SIG-M5 treated with dmso at 0.1 percent for 504 hours (cell line): ENCODE results near the gene TRIM15.
"Not testable (repeated sequence)": the region's sequence is repeated elsewhere in the genome, so short reads cannot be mapped to it uniquely, and the experiment has no call there.

Experiments used
- DNase-seq: peaks from one replicate; lab custom pipeline; 2025; ENCODE audit not compliant: unreplicated experiment; lab: John Stamatoyannopoulos, UW

TRIM15 gene

GRCh38 chr6:30163090-30163917, at the start of gene TRIM15:
TRIM15 (plus strand) TSS chr6:30163546; CDS start chr6:30163685, 139 bp downstream.
- no peak for DNase-seq

- no peak for DNase-seq
Measured at GRCh38 chr6:30113841-30114240, 49.5 kb upstream of the TRIM15 start.

DNA sequence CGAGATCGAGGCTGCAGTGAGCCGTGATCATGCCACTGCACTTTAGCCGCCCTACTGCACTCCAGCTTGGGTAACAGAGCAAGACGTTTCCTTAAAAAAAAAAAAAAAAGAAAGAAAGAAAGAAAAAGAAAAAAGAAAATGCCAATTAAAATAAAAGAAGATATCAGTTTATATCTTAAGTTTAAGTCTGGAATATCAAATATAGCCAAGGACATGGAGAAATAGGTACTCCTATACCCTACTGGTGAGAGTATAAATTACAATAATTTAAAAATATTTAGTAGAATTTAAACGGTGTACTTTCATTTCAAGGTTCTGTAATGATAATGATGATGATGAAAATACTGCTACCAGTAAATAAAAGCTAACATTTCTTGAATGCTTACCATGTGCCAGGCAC, 46.6 kb upstream of the TRIM15 start:
- no peak for DNase-seq

- not testable (repeated sequence) for DNase-seq
Measured at GRCh38 chr6:30118691-30119090, 44.7 kb upstream of the TRIM15 start.

GRCh38 chr6:30121446-30122366, 41.6 kb upstream of the TRIM15 start:
- DNase-seq = no peak

- DNase-seq = no peak
Measured at GRCh38 chr6:30122515-30122914, 40.8 kb upstream of the TRIM15 start.

- no peak for DNase-seq
Measured at GRCh38 chr6:30127238-30128093, 35.9 kb upstream of the TRIM15 start.

DNA sequence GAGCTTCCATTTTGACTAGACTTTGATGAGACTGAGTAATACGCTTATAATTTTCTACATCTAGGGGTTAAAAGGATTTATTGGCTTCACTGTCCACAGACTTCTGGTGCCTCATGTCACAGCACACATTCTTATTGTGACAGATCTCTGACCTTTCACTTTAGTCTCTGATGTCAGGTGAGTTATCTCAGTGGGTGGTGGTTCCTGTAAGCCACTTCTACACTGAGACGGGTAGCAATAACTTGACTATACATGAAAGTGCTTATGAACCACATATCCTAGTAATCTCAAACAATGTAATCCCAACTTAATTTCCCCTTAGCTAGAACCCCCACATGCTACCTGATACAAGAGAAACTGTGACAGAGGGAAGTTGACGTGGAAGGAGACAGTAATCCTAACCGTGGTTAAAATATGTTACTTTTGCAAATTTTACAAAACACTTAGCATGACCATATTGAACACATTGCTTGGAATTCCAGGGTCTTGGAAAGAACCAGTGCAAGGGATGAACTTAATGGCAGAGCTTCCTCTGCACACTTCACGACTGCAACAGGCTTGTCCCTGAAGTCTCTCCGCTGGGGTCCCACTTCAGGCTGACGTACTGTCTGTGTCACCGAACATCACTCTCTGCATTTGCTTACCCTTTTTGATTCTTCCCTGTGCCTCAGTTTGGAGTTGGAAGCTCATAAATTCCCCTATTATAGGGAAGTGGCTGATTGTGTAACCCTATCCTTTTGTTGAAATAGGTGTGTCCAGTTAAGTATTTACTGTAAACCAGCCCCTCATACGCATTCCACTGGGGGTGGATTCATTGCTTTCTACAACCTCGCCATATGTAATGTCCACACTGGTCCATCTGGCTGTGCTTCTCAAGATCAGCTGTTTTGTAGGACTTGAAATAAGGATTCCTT, 33.8 kb upstream of the TRIM15 start:
- no peak for DNase-seq

DNA sequence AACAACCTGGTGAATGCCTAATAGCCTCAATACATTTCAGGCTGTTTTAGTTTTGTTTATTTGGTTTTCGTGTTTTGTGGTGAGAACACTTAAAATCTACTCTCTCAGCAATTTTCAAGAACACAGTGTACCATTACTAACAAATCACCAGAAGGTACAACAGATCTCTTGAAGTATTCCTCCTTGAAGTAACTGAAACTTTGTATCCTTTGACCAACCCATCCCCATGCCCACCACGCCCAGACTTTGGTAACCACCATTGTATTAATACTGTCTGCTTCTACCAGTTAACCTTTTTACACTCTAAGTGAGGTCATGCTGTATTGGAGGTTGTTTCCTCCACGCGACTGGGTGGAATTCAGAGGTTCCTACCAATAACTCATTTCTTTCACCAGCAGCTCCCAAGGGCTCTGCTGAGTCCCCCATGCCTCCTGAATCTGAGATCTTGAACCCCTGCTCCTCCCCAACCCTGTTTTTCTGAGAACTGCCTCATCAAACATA, 33.1 kb upstream of the TRIM15 start:
- no peak for DNase-seq

DNA sequence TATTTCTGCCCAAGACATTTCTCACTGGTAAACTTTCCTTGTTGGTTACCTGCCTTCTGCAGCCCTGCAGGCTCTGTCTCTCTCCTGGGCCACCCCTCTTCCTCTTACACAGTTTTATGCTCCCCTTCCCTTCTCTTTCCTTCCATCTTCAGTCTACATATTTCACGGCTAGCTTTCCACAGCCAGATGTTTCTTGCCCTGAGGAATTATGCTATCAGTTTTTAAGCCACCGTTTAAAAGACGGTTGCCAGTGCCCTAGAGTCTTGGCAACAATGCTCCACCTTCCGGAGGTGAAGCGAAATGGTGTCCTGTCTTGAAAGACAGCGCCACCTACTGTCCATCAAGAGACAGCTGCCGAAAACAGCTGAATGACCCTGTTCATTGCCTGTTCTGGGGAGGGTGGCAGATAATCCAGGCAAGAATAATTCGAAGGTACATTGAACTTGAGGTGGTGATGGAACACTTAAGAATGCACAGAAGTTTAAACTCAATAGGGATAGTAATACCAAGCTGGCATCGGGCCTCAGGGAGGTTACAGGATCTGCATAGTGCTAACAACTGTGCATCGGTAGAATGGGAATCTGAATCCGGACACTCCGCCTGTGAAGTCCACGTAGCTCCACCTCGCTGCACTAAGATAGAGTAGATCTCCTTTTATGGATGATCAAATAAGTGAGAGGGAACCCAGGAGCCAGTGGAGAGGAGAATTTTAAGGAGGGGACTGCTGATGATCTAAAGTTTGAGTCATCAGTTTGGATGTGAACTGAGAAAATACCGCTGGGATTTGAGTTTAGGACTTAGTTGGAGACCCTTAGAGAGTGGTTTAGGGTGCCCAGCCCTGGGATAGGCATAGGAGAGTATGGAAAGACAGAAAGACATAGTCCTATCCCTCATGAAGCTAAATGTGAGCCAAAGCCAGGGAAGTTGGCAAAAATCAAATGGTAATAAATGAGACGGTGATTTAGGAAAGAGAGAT, 32.2 kb upstream of the TRIM15 start:
- peak; percentile 73 for DNase-seq

DNA sequence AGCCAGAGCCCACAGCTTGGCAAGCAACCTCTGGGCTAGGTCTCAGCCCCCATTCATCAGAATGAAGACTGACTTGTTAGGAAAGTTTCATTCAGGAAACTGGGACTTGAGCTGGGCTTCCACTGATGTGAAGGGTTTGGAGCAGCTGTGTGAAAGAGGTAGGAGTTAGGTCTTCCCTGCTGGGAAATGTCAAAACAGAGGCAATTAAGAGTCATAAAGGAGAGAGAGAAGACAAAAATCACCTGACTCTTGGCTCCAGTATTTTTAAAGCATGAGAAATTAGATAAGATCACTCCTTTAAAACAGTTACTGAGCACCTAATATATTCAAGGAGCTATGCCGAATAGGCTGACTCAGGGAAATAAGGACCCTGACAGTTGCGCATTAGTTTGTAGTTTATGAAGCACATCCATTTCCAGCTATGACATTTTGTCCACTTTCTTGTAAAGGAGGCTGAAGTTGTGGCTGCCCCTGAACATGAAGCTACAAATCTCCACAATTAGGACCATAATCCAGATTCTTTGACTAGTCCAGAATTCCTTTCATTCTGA, 31.3 kb upstream of the TRIM15 start:
- no peak for DNase-seq

GRCh38 chr6:30135147-30135546, 28.2 kb upstream of the TRIM15 start:
- no peak for DNase-seq

- DNase-seq = no peak
Measured at GRCh38 chr6:30135757-30136156, 27.6 kb upstream of the TRIM15 start, which contains the start of gene TRIM40. TRIM40 (plus strand) TSS chr6:30136140; CDS start chr6:30137037, 897 bp downstream.

DNA sequence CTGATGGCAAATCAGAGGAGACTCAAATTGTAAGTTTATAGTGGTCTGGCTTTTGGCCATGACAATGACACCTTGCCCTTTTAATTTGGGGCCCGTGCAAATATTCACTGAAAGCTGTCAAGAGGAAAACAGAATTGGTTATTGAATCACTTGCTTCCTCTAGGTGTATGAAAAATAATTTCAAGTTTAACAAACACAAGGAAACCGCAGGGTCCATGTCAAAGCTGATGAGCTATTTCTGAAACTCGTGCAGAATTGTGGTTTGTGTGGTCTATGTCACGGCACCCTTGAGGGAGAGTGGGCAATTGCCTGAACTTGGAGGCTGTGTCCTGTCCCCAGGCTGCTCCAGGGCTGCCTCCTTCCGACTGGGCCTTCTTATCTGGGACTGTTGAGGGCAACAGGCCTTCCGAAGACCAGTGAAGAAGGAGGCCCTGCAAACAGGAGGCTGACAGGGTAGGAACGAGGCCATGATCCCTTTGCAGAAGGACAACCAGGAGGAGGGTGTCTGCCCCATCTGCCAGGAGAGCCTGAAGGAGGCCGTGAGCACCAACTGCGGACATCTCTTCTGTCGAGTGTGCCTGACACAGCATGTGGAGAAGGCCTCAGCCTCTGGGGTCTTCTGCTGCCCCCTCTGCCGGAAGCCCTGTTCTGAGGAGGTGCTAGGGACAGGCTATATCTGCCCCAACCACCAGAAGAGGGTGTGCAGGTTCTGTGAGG, 26.6 kb upstream of the TRIM15 start:
- no peak for DNase-seq

- not testable (repeated sequence) for DNase-seq
Measured at GRCh38 chr6:30140240-30140639, 23.1 kb upstream of the TRIM15 start.

DNA sequence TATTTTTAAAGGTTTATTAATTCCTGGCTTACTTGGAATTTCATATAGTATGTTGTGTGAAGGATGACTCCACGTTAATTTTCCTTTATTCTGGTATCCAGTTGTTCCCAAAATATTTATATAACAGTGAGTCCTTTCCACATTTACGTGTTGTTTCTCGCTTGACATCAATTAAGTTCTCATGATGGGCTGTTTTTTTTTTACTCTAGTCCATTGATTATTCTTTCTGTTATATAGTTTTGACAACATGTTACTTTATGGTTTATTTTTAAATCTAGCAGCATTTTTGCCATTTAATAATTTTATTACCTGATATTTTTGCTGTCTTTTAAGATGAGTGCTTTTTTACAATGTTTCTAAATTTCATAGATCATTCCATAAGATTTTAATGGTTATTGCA, 20.7 kb upstream of the TRIM15 start:
- no peak for DNase-seq

DNA sequence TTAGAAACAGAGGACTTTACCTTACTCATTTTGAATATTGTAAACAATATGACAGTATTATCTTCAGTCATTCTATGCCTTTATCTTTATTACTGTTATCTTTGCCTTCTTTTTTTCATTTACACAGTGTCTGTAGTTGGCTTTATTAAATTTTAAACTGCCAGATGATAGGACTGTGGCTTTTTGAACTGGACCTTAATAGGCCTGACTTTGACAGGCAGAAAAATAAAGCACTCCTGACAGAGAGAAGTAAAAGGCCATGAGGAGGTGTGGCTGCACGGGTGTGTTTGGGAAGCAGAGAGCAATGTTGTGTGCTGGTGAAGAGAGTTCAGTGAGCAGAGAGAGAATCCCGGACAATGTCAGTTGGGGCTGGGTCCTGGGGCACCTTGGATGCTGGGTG, 19.6 kb upstream of the TRIM15 start:
- DNase-seq = no peak

GRCh38 chr6:30144811-30145210, 18.5 kb upstream of the TRIM15 start:
- DNase-seq = no peak
